AG04450 (cell line): ENCODE results near the gene EP400. TPM values are rescaled to one million over a fixed set of nuclear protein-coding genes. Genes with fewer than 3 reads are reported as not detected.
"Not testable (repeated sequence)": the region's sequence is repeated elsewhere in the genome, so short reads cannot be mapped to it uniquely, and the experiment has no call there.

ENCODE experiments used
- CTCF ChIA-PET: fragments of 300-600, 350-600 bp; formaldehyde crosslinking; extraction: SDS; loops from one replicate; lab custom pipeline; 2022; ENCODE audit warnings: antibody characterized with exemption, inconsistent platforms; lab: Charles Lee
- POLR2A ChIA-PET: fragments of 350-600 bp; formaldehyde crosslinking; extraction: SDS; loops from one replicate; lab custom pipeline; 2021; ENCODE audit warnings: antibody characterized with exemption, inconsistent platforms; lab: Yijun Ruan, JAX
- DNase-seq: peaks from one replicate; pipeline ENCODE4 v3.0.0-alpha.2; 2011; ENCODE audit warnings: low read depth, low spot score
- H3K27ac ChIP-seq: one replicate; pipeline ENCODE4 v1.5.1; 2012; ENCODE audit warnings: low read depth, low read length, control low read depth
- H3K27me3 ChIP-seq: one replicate; pipeline ENCODE4 v1.6.0; 2012; ENCODE audit warnings: low read length; ENCODE audit not compliant: control insufficient read depth, insufficient read depth
- H3K4me3 ChIP-seq: 2 replicates; pipeline ENCODE4 v1.5.1; 2011; ENCODE audit warnings: mild to moderate bottlenecking, low read depth, low read length, control low read depth
- H3K9me3 ChIP-seq: 2 replicates; pipeline ENCODE4 v1.5.1; 2012; ENCODE audit warnings: low read length; ENCODE audit not compliant: control insufficient read depth, insufficient read depth
- CTCF ChIP-seq: IDR thresholded peaks from 2 replicates; pipeline ENCODE4 v1.5.1; 2011; ENCODE audit warnings: low read depth, low read length, control low read depth, inconsistent platforms
- polyA plus RNA-seq: library from polyadenylated mRNA; depleted of rRNA; stranded (reverse); fragments of >200 nt; gene quantifications from 2 replicates; pipeline ENCODE4 v1.2.3, GENCODE V29; 2011

EP400 gene
- polyA plus RNA-seq, 1 experiment = 5.4 TPM

- Histone ChIP-seq H3K9me3 (no peaks in the 10 kb centered on the region), H3K27me3 (no peaks in the 10 kb centered on the region), H3K27ac (no peak overlapping the region), H3K4me3 (no peak overlapping the region)
- DNase-seq = no peak
- CTCF ChIA-PET = no interaction called here
- POLR2A ChIA-PET = no interaction called here
- TF ChIP-seq CTCF = no peak
These were observed 150.7 kb downstream of the EP400 start for GRCh38 chr12:132100306-132101065.

GRCh38 chr12:132102297-132102696, 152.6 kb downstream of the EP400 start:
- no peak for DNase-seq
- no peak overlapping the region for H3K4me3 ChIP-seq
- ChIA-PET CTCF (no interaction called here), POLR2A (no interaction called here)
- H3K27ac ChIP-seq = no peak overlapping the region
- no peaks in the 10 kb centered on the region for H3K9me3 ChIP-seq
- no peaks in the 10 kb centered on the region for H3K27me3 ChIP-seq
- TF ChIP-seq CTCF = no peak

GRCh38 chr12:132103072-132103471, 153.3 kb downstream of the EP400 start:
- POLR2A ChIA-PET, H3K9me3 ChIP-seq, DNase-seq, H3K27me3 ChIP-seq, H3K4me3 ChIP-seq, CTCF ChIA-PET, H3K27ac ChIP-seq: not testable (repeated sequence)

GRCh38 chr12:132103542-132104308, 154.0 kb downstream of the EP400 start:
- no peak for DNase-seq
- ChIA-PET POLR2A (no interaction called here), CTCF (no interaction called here)
- Histone ChIP-seq H3K27ac (no peak overlapping the region), H3K4me3 (no peak overlapping the region), H3K9me3 (no peaks in the 10 kb centered on the region), H3K27me3 (no peaks in the 10 kb centered on the region)
- TF ChIP-seq CTCF = no peak

GRCh38 chr12:132105467-132105866, 155.7 kb downstream of the EP400 start:
- H3K4me3 ChIP-seq = no peak overlapping the region
- no peak overlapping the region for H3K27ac ChIP-seq
- DNase-seq = no peak
- H3K9me3 ChIP-seq = no peaks in the 10 kb centered on the region
- ChIA-PET CTCF (no interaction called here), POLR2A (no interaction called here)
- TF ChIP-seq CTCF = no peak
- H3K27me3 ChIP-seq = no peaks in the 10 kb centered on the region
